Measurements from ENCODE around the gene UBE2O.

DNA sequence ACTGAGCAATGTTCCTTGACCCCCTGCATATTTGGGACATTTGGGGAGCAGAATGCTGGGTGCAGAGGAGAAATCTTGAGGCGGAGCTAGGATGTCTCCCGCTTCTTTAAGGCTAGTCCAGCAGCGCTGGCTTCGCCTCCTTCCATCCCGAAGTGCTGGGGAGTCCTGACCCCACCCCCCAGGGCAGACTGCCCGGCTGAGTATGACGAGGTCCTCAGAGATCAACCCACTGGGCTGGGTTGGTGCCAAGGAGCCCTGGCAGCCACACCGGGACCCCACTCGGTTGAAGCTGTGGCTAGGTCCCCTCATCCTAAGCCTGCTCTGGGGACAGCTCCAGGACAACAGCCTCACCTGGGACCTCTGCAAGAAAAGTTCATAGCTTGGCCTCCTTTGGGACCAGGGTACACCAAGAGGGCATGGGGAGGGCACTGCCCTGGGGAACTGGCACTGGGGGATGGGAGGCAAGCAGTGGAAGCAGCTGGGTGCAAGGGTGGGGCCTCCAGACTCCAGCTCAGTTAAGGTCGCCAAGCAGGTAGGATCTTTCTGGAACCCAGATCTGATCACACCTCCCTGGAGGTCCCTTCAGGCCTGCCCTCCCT is 37.3 kb upstream of the UBE2O start:
- no peak for TF ChIP-seq EZH2phosphoT487 (IDR thresholded peaks at IDR 0.05; ENCODE audit: insufficient read depth, low read depth)
- no peak for TF ChIP-seq EZH2 (IDR thresholded peaks at IDR 0.05; ENCODE audit: insufficient read depth, poor library complexity, severe bottlenecking)
